GM21528 (cell line): ENCODE measurements around the gene APOH.

Experiments used
- ATAC-seq: cut with Tn5 transposase; IDR thresholded peaks from one replicate; pipeline ENCODE4 v1.9.1; 2021; ENCODE audit warnings: mild to moderate bottlenecking, moderate library complexity; ENCODE audit not compliant: unreplicated experiment, low FRiP score

The APOH gene

DNA sequence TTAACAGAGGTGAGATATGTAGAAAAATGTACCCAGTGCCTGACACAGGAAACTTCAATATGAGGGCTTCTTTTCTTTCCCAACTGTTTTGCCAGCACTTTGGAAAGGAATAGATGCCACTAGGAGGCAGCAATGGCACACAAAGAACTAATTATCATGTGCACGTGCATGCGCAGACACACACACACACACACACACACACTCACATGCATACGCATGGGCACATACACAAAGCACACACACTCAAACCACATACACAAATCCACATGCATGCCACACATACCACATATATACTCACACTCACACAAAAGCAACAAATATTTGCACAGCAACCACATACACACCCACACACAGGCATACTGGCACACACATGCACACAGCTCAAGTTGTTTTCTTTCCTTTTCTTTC lies 28.5 kb downstream of the APOH start:
- ATAC-seq, result no peak

- ATAC-seq, result no peak
Measured at GRCh38 chr17:66198242-66198641, 31.0 kb downstream of the APOH start.

GRCh38 chr17:66192378-66192687 lies 36.9 kb downstream of the APOH start:
- ATAC-seq, result no peak

GRCh38 chr17:66191593-66192377 lies 37.4 kb downstream of the APOH start, which contains the start of gene CEP112:
Gene CEP112 (minus strand): TSS chr17:66192133.
- ATAC-seq, result peak; percentile 70

GRCh38 chr17:66190738-66191592 lies 38.2 kb downstream of the APOH start:
- ATAC-seq, result no peak

DNA sequence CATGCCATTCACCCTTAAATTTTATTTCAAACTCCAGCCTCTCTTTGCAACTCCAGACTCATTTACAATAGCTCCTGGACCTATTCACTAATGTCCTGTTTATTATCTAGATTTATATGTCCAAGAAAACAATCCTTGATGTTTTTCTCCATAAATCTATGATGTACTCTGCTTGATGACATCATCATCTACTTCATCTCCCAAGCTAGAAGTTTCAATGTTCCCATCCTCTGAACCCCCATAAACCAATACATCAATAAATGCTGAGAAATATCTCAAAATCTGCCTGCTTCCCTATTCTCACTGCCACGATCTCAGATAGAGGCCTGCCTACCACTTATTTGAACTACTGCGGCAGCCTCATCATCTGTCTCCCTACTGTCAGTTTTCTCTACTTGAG lies 41.5 kb downstream of the APOH start:
- ATAC-seq, result no peak

DNA sequence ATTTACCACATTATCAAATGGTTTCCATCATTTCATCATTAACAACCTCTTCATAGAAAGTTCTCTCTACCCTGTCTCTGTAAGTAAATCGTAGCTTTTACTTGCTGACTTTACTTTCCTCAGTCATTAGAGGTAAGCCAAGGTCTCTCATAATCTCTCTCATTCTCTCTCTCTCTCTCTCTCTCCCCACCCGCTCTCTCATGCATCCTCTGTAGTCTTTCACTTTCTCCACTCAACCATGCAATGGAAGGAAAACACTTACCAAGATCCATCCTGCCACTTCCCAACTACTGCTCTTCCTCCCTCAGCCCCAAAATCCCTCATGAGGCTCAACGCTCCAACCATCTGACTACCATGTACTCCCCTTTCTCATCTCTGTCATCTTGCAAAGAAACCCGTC lies 43.4 kb downstream of the APOH start:
- no peak for ATAC-seq

GRCh38 chr17:66184392-66184791 lies 44.8 kb downstream of the APOH start:
- no peak for ATAC-seq

GRCh38 chr17:66183529-66183928 lies 45.7 kb downstream of the APOH start:
- ATAC-seq, result no peak

DNA sequence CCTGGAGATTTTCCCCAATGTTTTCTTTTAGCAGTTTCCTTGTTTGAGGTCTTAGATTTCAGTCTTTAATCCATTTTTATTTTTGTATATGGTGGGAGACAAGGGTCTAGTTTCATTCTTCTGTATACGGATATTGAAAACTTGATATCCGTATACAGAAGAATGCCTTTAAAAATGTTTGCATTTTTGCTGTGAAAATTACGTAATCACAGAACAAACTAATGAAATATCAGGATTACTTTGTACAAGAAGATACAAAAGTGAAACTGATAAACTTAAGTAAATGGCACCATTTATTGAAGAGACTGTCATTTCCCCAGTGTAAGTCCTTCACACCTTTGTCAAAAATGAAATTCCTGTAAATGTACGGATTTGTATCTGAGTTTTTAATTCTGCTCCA lies 50.6 kb downstream of the APOH start:
- no peak for ATAC-seq

DNA sequence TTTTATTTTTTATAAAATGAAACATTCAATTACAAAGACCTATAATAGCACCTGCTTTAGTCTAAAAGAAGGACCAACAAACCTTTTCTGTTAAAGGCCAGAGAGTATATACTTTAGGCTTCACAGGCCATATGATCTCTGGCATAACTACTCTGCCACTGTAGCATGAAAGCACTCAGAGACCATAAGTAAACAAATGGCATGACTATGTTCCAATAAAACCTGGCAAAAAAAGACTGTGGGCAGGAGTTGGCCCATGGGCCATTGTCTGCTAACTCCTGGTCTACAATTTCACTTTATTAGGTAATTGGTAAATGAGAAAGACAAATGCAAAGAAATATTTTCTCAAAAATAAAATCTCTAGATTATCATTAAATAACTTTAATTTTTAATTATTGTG lies 52.2 kb downstream of the APOH start:
- ATAC-seq, result no peak

DNA sequence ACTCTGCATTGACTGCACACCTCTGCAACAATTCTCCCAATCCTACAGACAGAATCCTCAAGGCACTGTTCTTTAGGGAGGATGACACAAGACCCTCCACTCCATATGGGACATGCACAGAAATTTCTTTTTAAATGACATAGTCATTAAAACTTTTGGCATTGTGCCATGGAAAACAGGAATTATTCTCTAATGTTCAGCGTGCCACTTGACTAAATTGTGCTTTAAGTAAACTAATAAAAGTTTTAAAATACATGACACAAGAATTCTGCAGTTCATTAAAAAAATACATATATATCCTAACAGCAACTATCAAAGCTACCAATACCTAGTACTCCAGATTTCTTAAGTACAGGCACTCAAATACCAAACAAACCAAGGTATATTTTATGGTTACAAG lies 53.3 kb downstream of the APOH start:
- no peak for ATAC-seq

DNA sequence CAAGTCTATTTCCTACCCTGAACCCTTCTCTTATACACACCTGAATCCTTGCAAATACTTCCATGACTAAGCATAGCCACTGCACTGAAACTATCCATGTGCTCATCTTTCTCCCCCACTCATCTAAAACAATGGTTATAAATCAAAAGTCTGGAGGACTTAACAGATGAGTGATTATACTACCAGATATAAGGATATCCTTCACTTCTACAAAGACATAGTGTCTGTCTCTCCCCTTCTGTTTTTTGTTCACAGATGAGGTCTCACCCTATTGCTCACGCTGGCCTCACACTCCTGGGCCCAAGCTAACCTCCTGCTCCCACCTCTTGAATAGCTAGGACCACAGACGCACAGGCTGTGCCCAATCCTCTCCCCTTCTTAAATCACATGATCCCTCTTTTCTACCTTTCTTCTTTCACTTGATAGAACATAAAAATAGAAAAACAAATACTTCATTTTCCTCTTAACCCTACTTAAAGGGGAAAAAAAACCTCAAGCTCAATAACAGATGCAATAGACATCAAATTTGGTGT lies 56.5 kb downstream of the APOH start:
- no peak for ATAC-seq

- ATAC-seq, result no peak
Measured at GRCh38 chr17:66172144-66172543, 57.1 kb downstream of the APOH start.

DNA sequence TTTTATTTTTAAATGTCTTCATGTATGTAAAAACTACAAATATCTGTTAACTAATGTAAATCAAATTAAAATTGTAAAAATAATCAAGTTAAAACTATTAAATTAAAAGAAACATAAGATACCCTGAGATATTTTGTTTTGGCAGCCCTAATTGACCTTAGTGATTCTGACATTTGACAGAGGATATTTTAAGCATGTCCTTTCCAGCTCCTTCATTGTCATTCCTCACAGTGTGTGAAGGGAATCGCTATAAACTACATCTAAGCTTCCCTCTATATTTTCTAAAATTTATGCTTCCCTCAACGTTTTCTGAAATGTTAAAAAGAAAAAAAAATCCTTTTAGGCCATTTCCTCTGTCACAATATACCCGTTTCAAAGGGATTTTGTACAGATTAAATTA lies 57.5 kb downstream of the APOH start:
- no peak for ATAC-seq

DNA sequence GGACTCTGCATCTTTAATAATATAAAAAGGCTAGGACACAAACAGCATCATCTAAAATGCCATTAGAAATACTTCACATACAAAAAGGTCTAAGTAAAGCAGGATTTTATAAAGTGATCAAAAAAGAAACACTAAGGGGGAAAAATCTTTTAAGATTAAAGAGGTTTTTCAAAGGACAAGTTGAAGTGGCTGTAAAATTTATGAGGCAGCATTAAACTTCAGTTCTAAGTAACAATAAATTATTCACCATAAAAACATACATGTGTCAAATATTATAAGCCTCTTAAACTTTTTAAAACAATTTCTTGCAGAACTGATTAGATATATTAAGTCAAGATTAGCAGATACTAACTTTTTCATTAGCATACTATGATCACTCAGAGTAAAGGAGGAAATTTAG lies 58.0 kb downstream of the APOH start:
- no peak for ATAC-seq

- ATAC-seq, result no peak
Measured at GRCh38 chr17:66169839-66170238, 59.4 kb downstream of the APOH start.

DNA sequence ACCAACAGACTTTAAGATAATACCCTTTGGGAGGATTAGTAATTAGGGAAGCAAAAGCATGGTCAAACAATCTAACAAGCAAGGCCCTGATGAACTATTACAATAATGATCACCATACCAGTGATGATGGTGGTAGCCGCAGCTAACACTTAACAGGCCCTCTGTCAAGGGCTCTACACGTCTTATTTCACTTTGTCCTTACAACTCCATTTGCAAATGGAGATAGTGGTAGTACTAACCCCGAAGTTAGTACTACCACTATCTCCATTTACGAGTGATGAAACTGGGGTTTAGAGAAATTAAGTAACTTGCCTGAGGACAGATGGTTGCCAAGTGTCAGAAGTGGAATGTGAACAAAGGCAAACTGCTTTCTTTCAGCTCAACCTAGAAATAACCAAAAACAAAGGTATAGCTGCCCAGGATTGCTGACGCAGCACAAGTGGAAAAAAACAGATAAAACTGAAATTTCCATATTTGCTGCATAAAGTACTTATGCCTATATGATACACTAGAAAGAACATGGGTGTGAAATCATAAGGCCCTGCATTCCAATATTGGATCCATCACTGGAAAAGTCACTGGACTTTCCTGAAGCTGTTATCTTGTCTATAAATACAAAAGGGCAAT lies 61.9 kb downstream of the APOH start:
- no peak for ATAC-seq

DNA sequence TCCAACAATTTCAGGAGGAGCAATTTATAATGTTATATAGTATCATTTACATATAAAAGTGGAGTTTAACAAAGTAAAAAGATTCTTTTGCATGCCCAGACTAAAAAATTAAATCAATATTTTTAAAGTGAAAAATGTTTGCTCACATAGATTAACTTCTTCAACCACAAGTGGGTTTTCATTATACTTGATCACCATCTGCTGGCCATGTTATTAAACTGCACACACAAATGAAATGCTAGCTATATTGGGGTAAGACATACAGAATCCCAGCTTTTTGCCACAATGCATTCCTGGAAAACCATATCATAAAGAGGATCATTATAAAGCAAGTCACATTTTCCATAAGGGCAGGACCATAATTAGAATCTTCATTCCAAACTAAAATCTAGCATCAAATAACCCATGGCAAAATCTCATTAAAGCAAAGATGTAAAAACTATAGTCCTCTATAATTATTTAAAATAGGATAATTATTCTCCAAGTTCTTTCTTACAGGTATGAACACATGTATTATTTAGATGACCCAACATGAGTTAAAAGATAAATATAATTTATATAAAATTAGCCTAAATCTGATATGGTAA lies 63.6 kb downstream of the APOH start:
- no peak for ATAC-seq
